H1 (cell line): ENCODE results near the gene PRKAB1. TPM values are rescaled to one million over a fixed set of nuclear protein-coding genes. Genes with fewer than 3 reads are reported as not detected.

Experiments
- CTCF ChIA-PET: fragments of 300-600 bp; sonication (Branson Sonifier 250); formaldehyde crosslinking; loops from one replicate; lab custom pipeline; 2021; ENCODE audit not compliant: partially characterized antibody; lab: Charles Lee
- POLR2A ChIA-PET: fragments of 300-600 bp; sonication (Branson Sonifier 250); formaldehyde crosslinking; loops from one replicate; lab custom pipeline; 2021; ENCODE audit warnings: inconsistent platforms; ENCODE audit not compliant: partially characterized antibody; lab: Charles Lee
- DNase-seq, 2 experiments: peaks; one replicate each; pipeline versions ENCODE4 v3.0.0 to v3.0.0-alpha.2; 2010 to 2022; ENCODE audit warnings: low spot score in 2 of 2, low read depth in 1 of 2, mixed read lengths in 1 of 2
- FAIRE-seq: peaks from 2 replicates; lab custom pipeline; 2011; peaks lifted over from hg19 to GRCh38; lab: Jason Lieb, UNC
- H2AFZ ChIP-seq: 2 replicates; pipeline ENCODE4 v1.8.1; 2012; ENCODE audit warnings: low read length, inconsistent platforms
- H2AK5ac ChIP-seq: 2 replicates; pipeline ENCODE4 v1.6.1; 2013; ENCODE audit warnings: low read depth, low read length
- H2BK120ac ChIP-seq: replicated peaks from 2 replicates; pipeline ENCODE3; 2013; ENCODE audit warnings: low read depth, low read length, inconsistent platforms
- H2BK12ac ChIP-seq: 2 replicates; pipeline ENCODE4 v1.6.1; 2013; ENCODE audit warnings: low read depth, low read length
- H2BK15ac ChIP-seq: 2 replicates; pipeline ENCODE4 v1.6.1; 2013; ENCODE audit warnings: low read length
- H2BK20ac ChIP-seq: 2 replicates; pipeline ENCODE4 v1.6.1; 2013; ENCODE audit warnings: low read length
- H2BK5ac ChIP-seq: 2 replicates; pipeline ENCODE4 v1.6.1; 2013; ENCODE audit warnings: low read depth, low read length
- H3K14ac ChIP-seq: 2 replicates; pipeline ENCODE4 v1.6.1; 2013; ENCODE audit warnings: inconsistent platforms; ENCODE audit not compliant: insufficient read length
- H3K18ac ChIP-seq: 2 replicates; pipeline ENCODE4 v1.6.1; 2013; ENCODE audit warnings: low read length; ENCODE audit errors: extremely low read depth
- H3K23ac ChIP-seq: 2 replicates; pipeline ENCODE4 v1.6.1; 2013; ENCODE audit warnings: inconsistent platforms; ENCODE audit not compliant: insufficient read length
- H3K23me2 ChIP-seq: 2 replicates; pipeline ENCODE4 v1.6.1; 2013; ENCODE audit warnings: low read depth, low read length
- H3K27ac ChIP-seq: 2 replicates; pipeline ENCODE4 v1.6.1; 2011; ENCODE audit warnings: low read depth, low read length, inconsistent platforms
- H3K27me3 ChIP-seq, 4 experiments: replicated peaks in 1 of 4; 1 replicate in 1 of 4; 2 replicates in 3 of 4; pipeline versions ENCODE4 v1.6.1 to v1.8.1; 2011 to 2013; ENCODE audit warnings: low read length in 3 of 4, mild to moderate bottlenecking in 3 of 4, inconsistent platforms in 2 of 4, mixed read lengths in 2 of 4, moderate library complexity in 1 of 4; ENCODE audit not compliant: control insufficient read depth in 3 of 4, insufficient read depth in 3 of 4; ENCODE audit errors: extremely low read depth in 1 of 4
- H3K36me3 ChIP-seq, 4 experiments: 2 replicates each; pipeline versions ENCODE4 v1.6.1 to v1.8.1; 2011 to 2013; ENCODE audit warnings: mild to moderate bottlenecking in 4 of 4, low read length in 3 of 4, moderate library complexity in 2 of 4, control low read depth in 1 of 4, inconsistent platforms in 1 of 4; ENCODE audit not compliant: insufficient read depth in 4 of 4, control insufficient read depth in 2 of 4
- H3K4ac ChIP-seq: replicated peaks from 2 replicates; pipeline ENCODE3; 2013; ENCODE audit warnings: low read length, low read depth, mixed read lengths, inconsistent platforms; ENCODE audit not compliant: insufficient read length
- H3K4me1 ChIP-seq, 4 experiments: replicated peaks in 1 of 4; 1 replicate in 1 of 4; 2 replicates in 3 of 4; pipeline versions ENCODE4 v1.6.1 to v1.8.1; 2011 to 2013; ENCODE audit warnings: low read length in 3 of 4, inconsistent platforms in 2 of 4, mixed read lengths in 1 of 4; ENCODE audit not compliant: insufficient read depth in 4 of 4, control insufficient read depth in 3 of 4
- H3K4me2 ChIP-seq, 2 experiments: 2 replicates each; pipeline versions ENCODE4 v1.6.1 to v1.8.1; 2011 to 2013; ENCODE audit warnings: low read depth in 2 of 2, low read length in 2 of 2, control low read depth in 1 of 2, inconsistent platforms in 1 of 2, mild to moderate bottlenecking in 1 of 2; ENCODE audit not compliant: insufficient read depth in 1 of 2
- H3K4me3 ChIP-seq, 4 experiments: fragments of 200-600, 300-600 bp in 1 of 4; sonication (generic), shearing (Covaris generic), sonication (Bioruptor Twin) in 1 of 4; 2 replicates each; pipeline versions ENCODE4 v1.5.1 to v1.8.1; 2011 to 2016; ENCODE audit warnings: low read length in 4 of 4, low read depth in 3 of 4, control low read depth in 2 of 4, inconsistent platforms in 2 of 4, mild to moderate bottlenecking in 2 of 4, mixed read lengths in 1 of 4, moderate library complexity in 1 of 4; ENCODE audit not compliant: insufficient read depth in 2 of 4; ENCODE audit errors: extremely low read depth in 1 of 4
- H3K56ac ChIP-seq: replicated peaks from 2 replicates; pipeline ENCODE3; 2013; ENCODE audit warnings: low read depth, mild to moderate bottlenecking, mixed read lengths, low read length, inconsistent platforms; ENCODE audit not compliant: insufficient read length
- H3K79me1 ChIP-seq: 2 replicates; pipeline ENCODE4 v1.6.1; 2013; ENCODE audit warnings: low read depth, low read length, control low read depth
- H3K79me2 ChIP-seq, 2 experiments: 2 replicates each; pipeline versions ENCODE4 v1.6.1 to v1.8.1; 2012 to 2013; ENCODE audit warnings: low read length in 2 of 2, mild to moderate bottlenecking in 2 of 2, inconsistent platforms in 1 of 2; ENCODE audit not compliant: insufficient read depth in 2 of 2, control insufficient read depth in 1 of 2
- H3K9ac ChIP-seq, 4 experiments: replicated peaks in 1 of 4; 1 replicate in 1 of 4; 2 replicates in 3 of 4; pipeline versions ENCODE4 v1.6.1 to v1.8.1; 2011 to 2013; ENCODE audit warnings: low read depth in 3 of 4, low read length in 3 of 4, control low read depth in 2 of 4, mild to moderate bottlenecking in 2 of 4, moderate library complexity in 2 of 4, inconsistent platforms in 1 of 4; ENCODE audit errors: extremely low read depth in 1 of 4
- H3K9me3 ChIP-seq, 2 experiments: 2 replicates each; pipeline versions ENCODE4 v1.6.1 to v1.8.1; 2012 to 2013; ENCODE audit warnings: mild to moderate bottlenecking in 2 of 2, moderate library complexity in 2 of 2, control low read depth in 1 of 2, inconsistent platforms in 1 of 2, low read depth in 1 of 2, low read length in 1 of 2, mixed read lengths in 1 of 2; ENCODE audit not compliant: insufficient read depth in 2 of 2
- H4K20me1 ChIP-seq, 2 experiments: replicated peaks in 1 of 2; 2 replicates each; pipeline versions ENCODE3 to v1.8.1; 2011 to 2013; ENCODE audit warnings: inconsistent platforms in 2 of 2, low read length in 2 of 2, mild to moderate bottlenecking in 1 of 2; ENCODE audit not compliant: insufficient read depth in 2 of 2, control insufficient read depth in 1 of 2
- H4K5ac ChIP-seq: 2 replicates; pipeline ENCODE4 v1.6.1; 2013; ENCODE audit warnings: low read length, low read depth, mixed read lengths, inconsistent platforms; ENCODE audit not compliant: insufficient read length
- H4K8ac ChIP-seq: 2 replicates; pipeline ENCODE4 v1.8.0; 2013; ENCODE audit warnings: mild to moderate bottlenecking, moderate library complexity, low read length, inconsistent platforms; ENCODE audit not compliant: insufficient read depth; ENCODE audit errors: extremely low read depth
- H4K91ac ChIP-seq: replicated peaks from 2 replicates; pipeline ENCODE3; 2013; ENCODE audit warnings: low read length, mixed read lengths, inconsistent platforms; ENCODE audit not compliant: insufficient read length
- BRCA1 ChIP-seq: IDR thresholded peaks from 2 replicates; pipeline ENCODE4 v1.6.1; 2012; ENCODE audit warnings: low read depth, low read length, improper control_type of control experiment
- EP300 ChIP-seq, 2 experiments: IDR thresholded peaks; 1 replicate in 1 of 2; 2 replicates in 1 of 2; pipeline ENCODE4 v1.6.1; 2011 to 2012; ENCODE audit warnings: low read depth in 2 of 2, low read length in 2 of 2, mild to moderate bottlenecking in 2 of 2, borderline replicate concordance in 1 of 2, inconsistent platforms in 1 of 2, moderate library complexity in 1 of 2
- KDM4A ChIP-seq: IDR thresholded peaks from one replicate; pipeline ENCODE4 v1.7.1; 2012; ENCODE audit warnings: low read depth, mild to moderate bottlenecking, moderate library complexity, low read length, inconsistent platforms; ENCODE audit not compliant: severe bottlenecking
- KDM5A ChIP-seq: fragments of 200-600 bp; IDR thresholded peaks from 2 replicates; pipeline ENCODE4 v1.7.1; 2012; ENCODE audit warnings: mild to moderate bottlenecking, low read length, inconsistent platforms, mixed read lengths
- RXRA ChIP-seq: IDR thresholded peaks from 2 replicates; pipeline ENCODE4 v1.6.1; 2011; ENCODE audit warnings: low read depth, mild to moderate bottlenecking, low read length, moderate library complexity; ENCODE audit not compliant: insufficient read depth
- SIN3A ChIP-seq, 2 experiments: IDR thresholded peaks in 1 of 2; conservative IDR thresholded peaks in 1 of 2; 2 replicates each; pipeline ENCODE4 v1.6.1; 2011 to 2012; ENCODE audit warnings: low read length in 2 of 2, improper control_type of control experiment in 1 of 2, low read depth in 1 of 2, mild to moderate bottlenecking in 1 of 2
- SIRT6 ChIP-seq: IDR thresholded peaks from one replicate; pipeline ENCODE4 v1.7.1; 2012; ENCODE audit warnings: low read length, inconsistent platforms
- SP1 ChIP-seq: IDR thresholded peaks from 2 replicates; pipeline ENCODE4 v1.6.1; 2011; ENCODE audit warnings: low read depth, low read length
- TAF1 ChIP-seq: IDR thresholded peaks from 2 replicates; pipeline ENCODE4 v1.6.1; 2011; ENCODE audit warnings: mild to moderate bottlenecking, low read depth, low read length
- TAF7 ChIP-seq: optimal IDR thresholded peaks from 2 replicates; pipeline ENCODE3; 2011; ENCODE audit warnings: low read depth, mild to moderate bottlenecking, inconsistent platforms, low read length, moderate library complexity, borderline replicate concordance
- WGBS, 2 experiments: shearing (Covaris generic) in 1 of 2; methylation state at CpG; one replicate each; pipeline versions ENCODE4 v1.1.6 to v1.1.7; 2013 to 2015; ENCODE audit warnings: low lambda C conversion rate in 2 of 2, mixed read lengths in 2 of 2, inconsistent platforms in 1 of 2, low coverage in 1 of 2, missing lambda C conversion rate in 1 of 2; ENCODE audit not compliant: insufficient replicate concordance in 2 of 2, insufficient coverage in 1 of 2, insufficient read length in 1 of 2; ENCODE audit errors: extremely low coverage in 1 of 2, missing lambda C conversion rate in 1 of 2; 5-methylcytosine and 5-hydroxymethylcytosine counted together
- polyA plus RNA-seq, 7 experiments: library from polyadenylated mRNA; depleted of rRNA in 3 of 7; stranded (reverse) in 5 of 7; unstranded in 2 of 7; fragments of >200 nt in 5 of 7; fragments of 200-250 nt in 2 of 7; gene quantifications; 1 replicate in 5 of 7; 2 replicates in 1 of 7; 4 replicates in 1 of 7; pipeline versions ENCODE4 v1.2.1 to v1.2.3, GENCODE V29; 2011 to 2013; ENCODE audit warnings: missing spikeins in 2 of 7, mixed read lengths in 2 of 7
- total RNA-seq: library from RNA; stranded (reverse); fragmentation: NEBNext Ultra II Directional; extraction: Animal tissue kit (Norgen Biotek cat#: 25700); gene quantifications from 2 replicates; pipeline ENCODE4 v1.2.1, GENCODE V29; 2021
- TF ChIP-seq, protein P1 (sequence below), 3 experiments: IDR thresholded peaks; 1 replicate in 2 of 3; 2 replicates in 1 of 3; pipeline versions ENCODE4 v1.5.1 to v1.6.1; 2011; ENCODE audit warnings: low read length in 3 of 3, mild to moderate bottlenecking in 3 of 3, inconsistent platforms in 2 of 3, low read depth in 1 of 3, moderate library complexity in 1 of 3; ENCODE audit not compliant: insufficient read depth in 1 of 3; ENCODE audit errors: control extremely low read depth in 1 of 3

PRKAB1 gene
- total and polyA plus RNA-seq, 2 of the 8 experiments (the other 6 are each of a cell fraction or from before 2014, with no cell fraction given): 24.0 to 32.1 TPM

- WGBS, 2 experiments: 94% methylated on average over 3 of the region's 3 CpGs; no CpG with 5 or more reads in 1 of the 2 experiments
- Histone ChIP-seq H2AK5ac (no peak overlapping the region), H3K18ac (no peak overlapping the region), H3K27ac (no peak overlapping the region), H4K8ac (no peak overlapping the region), H2BK5ac (no peak overlapping the region), H2BK120ac (no peak overlapping the region), H3K27me3 (no peaks in the 10 kb centered on the region), H3K4me3 (no peak overlapping the region), H4K20me1 (peaks cover 0 to 1% of the 10 kb centered on the region in 2 experiments), H3K4me2 (no peak overlapping the region), H2BK12ac (no peak overlapping the region), H3K79me2 (peaks cover 0 to 29% of the 10 kb centered on the region in 2 experiments; a peak in 3 of 4 replicates), H3K4ac (no peak overlapping the region), H3K14ac (no peak overlapping the region), H2BK15ac (no peak overlapping the region), H3K9ac (no peak overlapping the region), H3K9me3 (no peaks in the 10 kb centered on the region), H3K56ac (no peak overlapping the region), H3K36me3 (peaks cover 18 to 59% (median 44%) of the 10 kb centered on the region in 4 experiments; a peak in 7 of 8 replicates), H3K4me1 (peaks cover 0 to 5% (median 1%) of the 10 kb centered on the region in 4 experiments; a peak in 2 of 7 replicates), H4K91ac (no peak overlapping the region), H2AFZ (no peak overlapping the region), H3K23ac (no peak overlapping the region), H2BK20ac (no peak overlapping the region), H3K23me2 (peaks cover 4% of the 10 kb centered on the region; the same call in 1 of the 2 replicates), H4K5ac (no peak overlapping the region), H3K79me1 (no peaks in the 10 kb centered on the region; the same call in 1 of the 2 replicates)
- CTCF ChIA-PET: no interaction called here
- POLR2A ChIA-PET: interaction anchor here (1.6 kb wide), 1 partner anchor 12 kb away, joined by 3 read pairs; no protein-coding TSS in a partner anchor
- FAIRE-seq: no peak
- DNase-seq: no peak
- TF ChIP-seq, protein P1, sequence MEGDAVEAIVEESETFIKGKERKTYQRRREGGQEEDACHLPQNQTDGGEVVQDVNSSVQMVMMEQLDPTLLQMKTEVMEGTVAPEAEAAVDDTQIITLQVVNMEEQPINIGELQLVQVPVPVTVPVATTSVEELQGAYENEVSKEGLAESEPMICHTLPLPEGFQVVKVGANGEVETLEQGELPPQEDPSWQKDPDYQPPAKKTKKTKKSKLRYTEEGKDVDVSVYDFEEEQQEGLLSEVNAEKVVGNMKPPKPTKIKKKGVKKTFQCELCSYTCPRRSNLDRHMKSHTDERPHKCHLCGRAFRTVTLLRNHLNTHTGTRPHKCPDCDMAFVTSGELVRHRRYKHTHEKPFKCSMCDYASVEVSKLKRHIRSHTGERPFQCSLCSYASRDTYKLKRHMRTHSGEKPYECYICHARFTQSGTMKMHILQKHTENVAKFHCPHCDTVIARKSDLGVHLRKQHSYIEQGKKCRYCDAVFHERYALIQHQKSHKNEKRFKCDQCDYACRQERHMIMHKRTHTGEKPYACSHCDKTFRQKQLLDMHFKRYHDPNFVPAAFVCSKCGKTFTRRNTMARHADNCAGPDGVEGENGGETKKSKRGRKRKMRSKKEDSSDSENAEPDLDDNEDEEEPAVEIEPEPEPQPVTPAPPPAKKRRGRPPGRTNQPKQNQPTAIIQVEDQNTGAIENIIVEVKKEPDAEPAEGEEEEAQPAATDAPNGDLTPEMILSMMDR (IDR thresholded peaks at IDR 0.05; ENCODE audit: control extremely low read depth in 1 of 3, insufficient read depth in 1 of 3, low read depth in 1 of 3, low read length in 3 of 3): no peak
- TF ChIP-seq RXRA: no peak
- TF ChIP-seq BRCA1: no peak
- no peak for TF ChIP-seq SIRT6
- TF ChIP-seq KDM4A: no peak
- no peak for TF ChIP-seq KDM5A
- no peak for TF ChIP-seq EP300 (IDR thresholded peaks at IDR 0.05; ENCODE audit: borderline replicate concordance in 1 of 2, low read depth in 2 of 2, low read length in 2 of 2)
- no peak for TF ChIP-seq TAF7
- no peak for TF ChIP-seq SP1
- no peak for TF ChIP-seq TAF1
- no peak for TF ChIP-seq SIN3A (conservative IDR thresholded peaks at IDR 0.05 in 1 of 2, IDR thresholded peaks at IDR 0.05 in 1 of 2; ENCODE audit: low read depth in 1 of 2, low read length in 2 of 2)
Observed at GRCh38 chr12:119671070-119671469, 3.1 kb downstream of the PRKAB1 start.
